SK-N-SH treated with all-trans-retinoic acid at 6 μM for 48 hours (cell line): ENCODE measurements around the gene CBLIF.

Source experiments
- ATAC-seq: fragments of 200-7000 bp; cut with Tn5 transposase; 3 replicates; pipeline ENCODE4 v1.9.1; 2020; ENCODE audit warnings: mild to moderate bottlenecking, moderate library complexity
- ARNTL ChIP-seq: fragments of 450-650 bp; formaldehyde crosslinking; IDR thresholded peaks from 2 replicates; pipeline ENCODE4 v1.5.0; 2020; ENCODE audit warnings: low read depth, mild to moderate bottlenecking, moderate library complexity, borderline replicate concordance
- BACH2 ChIP-seq: fragments of 250-450 bp; sonication (Bioruptor Pico); IDR thresholded peaks from 2 replicates; pipeline ENCODE4 v1.9.0; 2021; ENCODE audit warnings: mild to moderate bottlenecking, borderline replicate concordance
- CREB5 ChIP-seq: fragments of 250-450 bp; sonication (Bioruptor Pico); IDR thresholded peaks from 2 replicates; pipeline ENCODE4 v1.5.1; 2020; ENCODE audit warnings: low read depth, mild to moderate bottlenecking, moderate library complexity
- CSDC2 ChIP-seq: fragments of 250-450 bp; sonication (Bioruptor Pico); IDR thresholded peaks from 2 replicates; pipeline ENCODE4 v1.5.0; 2020; ENCODE audit warnings: mild to moderate bottlenecking, moderate library complexity
- CSRNP3 ChIP-seq: fragments of 250-450 bp; sonication (Bioruptor Pico); IDR thresholded peaks from 2 replicates; pipeline ENCODE4 v1.5.1; 2021; ENCODE audit warnings: mild to moderate bottlenecking, moderate library complexity
- ESRRG ChIP-seq: fragments of 250-450 bp; sonication (Bioruptor Pico); IDR thresholded peaks from 2 replicates; pipeline ENCODE4 v1.6.1; 2021; ENCODE audit warnings: mild to moderate bottlenecking
- ISL1 ChIP-seq: fragments of 250-450 bp; sonication (Bioruptor Pico); IDR thresholded peaks from 2 replicates; pipeline ENCODE4 v2.1.2; 2022; ENCODE audit warnings: mild to moderate bottlenecking, moderate library complexity
- OSR1 ChIP-seq: fragments of 250-450 bp; sonication (Bioruptor Pico); IDR thresholded peaks from 2 replicates; pipeline ENCODE4 v1.8.0; 2022; ENCODE audit warnings: moderate library complexity, mild to moderate bottlenecking, inconsistent platforms
- PATZ1 ChIP-seq: fragments of 250-450 bp; sonication (Bioruptor Pico); IDR thresholded peaks from 2 replicates; pipeline ENCODE4 v1.8.0; 2020; ENCODE audit warnings: mild to moderate bottlenecking, moderate library complexity, borderline replicate concordance
- POU6F1 ChIP-seq: fragments of 250-450 bp; sonication (Bioruptor Pico); IDR thresholded peaks from 2 replicates; pipeline ENCODE4 v1.8.0; 2021; ENCODE audit warnings: low read depth, mild to moderate bottlenecking, moderate library complexity, borderline replicate concordance
- PPARA ChIP-seq: fragments of 250-450 bp; sonication (Bioruptor Pico); IDR thresholded peaks from 2 replicates; pipeline ENCODE4 v1.5.0; 2020; ENCODE audit warnings: mild to moderate bottlenecking, borderline replicate concordance
- RARB ChIP-seq: fragments of 250-450 bp; sonication (Bioruptor Pico); IDR thresholded peaks from 2 replicates; pipeline ENCODE4 v1.8.0; 2021; ENCODE audit warnings: mild to moderate bottlenecking, moderate library complexity
- SNAI2 ChIP-seq: fragments of 250-450 bp; sonication (Bioruptor Pico); IDR thresholded peaks from 2 replicates; pipeline ENCODE4 v1.5.0; 2020; ENCODE audit warnings: mild to moderate bottlenecking, moderate library complexity
- TCF4 ChIP-seq: fragments of 250-450 bp; sonication (Bioruptor Pico); IDR thresholded peaks from 2 replicates; pipeline ENCODE4 v1.8.0; 2021; ENCODE audit warnings: mild to moderate bottlenecking, moderate library complexity, borderline replicate concordance
- TOX ChIP-seq: fragments of 250-450 bp; sonication (Bioruptor Pico); IDR thresholded peaks from 2 replicates; pipeline ENCODE4 v1.8.0; 2021; ENCODE audit warnings: mild to moderate bottlenecking, moderate library complexity, borderline replicate concordance
- TSHZ2 ChIP-seq: fragments of 250-450 bp; sonication (Bioruptor Pico); IDR thresholded peaks from 2 replicates; pipeline ENCODE4 v1.5.0; 2020; ENCODE audit warnings: mild to moderate bottlenecking, moderate library complexity
- ZC3H10 ChIP-seq: fragments of 250-450 bp; sonication (Bioruptor Pico); IDR thresholded peaks from 2 replicates; pipeline ENCODE4 v1.5.1; 2021; ENCODE audit warnings: mild to moderate bottlenecking, moderate library complexity
- ZFP3 ChIP-seq: fragments of 250-450 bp; sonication (Bioruptor Pico); IDR thresholded peaks from 2 replicates; pipeline ENCODE4 v1.5.0; 2020; ENCODE audit warnings: mild to moderate bottlenecking, moderate library complexity
- ZNF565 ChIP-seq: fragments of 450-650 bp; formaldehyde crosslinking; conservative IDR thresholded peaks from 2 replicates; pipeline ENCODE4 v1.5.0; 2020; ENCODE audit warnings: low read depth, mild to moderate bottlenecking, moderate library complexity
- ZNF8 ChIP-seq: fragments of 450-650 bp; formaldehyde crosslinking; IDR thresholded peaks from 2 replicates; pipeline ENCODE4 v1.5.0; 2020; ENCODE audit warnings: mild to moderate bottlenecking, moderate library complexity

CBLIF gene

GRCh38 chr11:59815754-59816153 is 29.5 kb downstream of the CBLIF start (continued):
- TF ChIP-seq CSRNP3 (CRISPR knock-in tag) (no peak), ISL1 (no peak)

- no peak for ATAC-seq
- TF ChIP-seq CSDC2 (no peak), CSRNP3 (CRISPR knock-in tag) (no peak), PATZ1 (CRISPR knock-in tag) (no peak)
Measured at GRCh38 chr11:59814021-59814420, 31.3 kb downstream of the CBLIF start.

- ATAC-seq: no peak
- TF ChIP-seq ZC3H10 (CRISPR knock-in tag): no peak
- TF ChIP-seq PPARA (CRISPR knock-in tag): no peak
- TF ChIP-seq CREB5: no peak
- TF ChIP-seq ZNF8: no peak
- TF ChIP-seq ZFP3: no peak
- TF ChIP-seq ZNF565 (CRISPR knock-in tag): no peak
- no peak for TF ChIP-seq ISL1
- no peak for TF ChIP-seq RARB (CRISPR knock-in tag)
- no peak for TF ChIP-seq ARNTL (CRISPR knock-in tag)
- no peak for TF ChIP-seq TSHZ2 (CRISPR knock-in tag)
- TF ChIP-seq OSR1 (CRISPR knock-in tag): no peak
- no peak for TF ChIP-seq CSDC2
- TF ChIP-seq TCF4: no peak
- no peak for TF ChIP-seq TOX (CRISPR knock-in tag)
- TF ChIP-seq ESRRG: no peak
- TF ChIP-seq POU6F1 (CRISPR knock-in tag): no peak
- no peak for TF ChIP-seq PATZ1 (CRISPR knock-in tag)
- no peak for TF ChIP-seq BACH2 (CRISPR knock-in tag)
- no peak for TF ChIP-seq SNAI2 (CRISPR knock-in tag)
- TF ChIP-seq, all 23 proteins: peak for 0
Measured at GRCh38 chr11:59813364-59813763, 31.9 kb downstream of the CBLIF start.
